ENCODE data around the gene IGFBP5. TPM values are rescaled to one million over a fixed set of nuclear protein-coding genes. Genes with fewer than 3 reads are reported as not detected.

Gene IGFBP5
- total and polyA plus RNA-seq, 7 donors, result 13.6 to 773 (median 254) TPM

DNA sequence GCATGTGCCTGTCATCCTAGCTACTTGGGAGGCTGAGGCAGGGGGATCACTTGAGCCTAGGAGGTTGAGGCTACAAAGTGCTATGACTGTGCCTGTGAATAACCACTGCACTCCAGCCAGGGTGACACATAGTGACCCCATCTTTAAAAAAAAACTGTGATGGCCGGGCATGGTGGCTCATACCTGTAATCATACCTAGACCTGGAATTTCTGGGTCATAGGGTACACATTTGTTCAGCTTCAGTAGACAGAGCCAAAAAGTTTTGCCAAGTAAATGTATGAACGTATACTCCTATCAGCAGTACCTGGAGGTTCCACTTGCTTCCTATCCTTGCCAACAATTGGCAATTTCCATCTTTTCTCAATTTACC lies 68.5 kb downstream of the IGFBP5 start:
- TF ChIP-seq CTCF (IDR thresholded peaks at IDR 0.05), result no peak
- TF ChIP-seq POLR2AphosphoS5 (IDR thresholded peaks at IDR 0.05), result no peak
- TF ChIP-seq EP300 (IDR thresholded peaks at IDR 0.05), result no peak
- no peak for TF ChIP-seq POLR2A (IDR thresholded peaks at IDR 0.05)
- intact Hi-C loops (cut with DNase I), result no loop called here

GRCh38 chr2:216626168-216626874 lies 69.0 kb downstream of the IGFBP5 start:
- TF ChIP-seq POLR2AphosphoS5 (IDR thresholded peaks at IDR 0.05), result no peak
- TF ChIP-seq POLR2A (IDR thresholded peaks at IDR 0.05), result no peak
- TF ChIP-seq CTCF (IDR thresholded peaks at IDR 0.05), result no peak
- TF ChIP-seq EP300 (IDR thresholded peaks at IDR 0.05), result no peak
- H3K4me1 ChIP-seq, result peaks cover 0 to 6% (median 3%) of the 10 kb centered on the region in 4 donors
- no peak overlapping the region for H3K4me3 ChIP-seq
- no peak overlapping the region for H3K27ac ChIP-seq
- H3K36me3 ChIP-seq, result no peaks in the 10 kb centered on the region
- intact Hi-C loops (cut with DNase I), result no loop called here
- 80 to 89% methylated on average over 7 of the region's 7 CpGs for WGBS, 2 donors
- no peaks in the 10 kb centered on the region for H3K27me3 ChIP-seq
- H3K9me3 ChIP-seq, result no peaks in the 10 kb centered on the region
- DNase-seq, result no peak

More for the DNA sequence above, 68.5 kb downstream of the IGFBP5 start:
- 65 to 89% methylated on average over 2 of the region's 2 CpGs for WGBS, 2 donors
- H3K27ac ChIP-seq, result no peak overlapping the region
- DNase-seq, result no peak
- H3K4me1 ChIP-seq, result peaks cover 0 to under 1% (median 0%) of the 10 kb centered on the region in 4 donors
- H3K27me3 ChIP-seq, result no peaks in the 10 kb centered on the region
- no peak overlapping the region for H3K4me3 ChIP-seq
- no peaks in the 10 kb centered on the region for H3K9me3 ChIP-seq
- H3K36me3 ChIP-seq, result no peaks in the 10 kb centered on the region

- Histone ChIP-seq H3K27ac (no peak overlapping the region), H3K4me3 (no peak overlapping the region), H3K27me3 (no peaks in the 10 kb centered on the region), H3K36me3 (no peaks in the 10 kb centered on the region), H3K4me1 (peaks cover 0 to 27% (median 14%) of the 10 kb centered on the region in 4 donors), H3K9me3 (no peaks in the 10 kb centered on the region)
- no peak for DNase-seq
- TF ChIP-seq POLR2AphosphoS5 (IDR thresholded peaks at IDR 0.05) (no peak), POLR2A (IDR thresholded peaks at IDR 0.05) (no peak), CTCF (IDR thresholded peaks at IDR 0.05) (no peak), EP300 (IDR thresholded peaks at IDR 0.05) (no peak)
- 91 to 92% methylated on average over 2 of the region's 2 CpGs for WGBS, 2 donors
- intact Hi-C loops (cut with DNase I), result no loop called here
Observed at GRCh38 chr2:216624251-216624650, 71.1 kb downstream of the IGFBP5 start.

- Histone ChIP-seq H3K9me3 (no peaks in the 10 kb centered on the region), H3K27ac (no peak overlapping the region), H3K4me3 (no peak overlapping the region), H3K4me1 (peaks cover 0 to 27% (median 14%) of the 10 kb centered on the region in 4 donors), H3K27me3 (no peaks in the 10 kb centered on the region), H3K36me3 (no peaks in the 10 kb centered on the region)
- WGBS, 2 donors, result 60 to 91% methylated on average over 4 of the region's 4 CpGs
- DNase-seq, result no peak
- intact Hi-C loops (cut with DNase I), result no loop called here
- TF ChIP-seq POLR2A (IDR thresholded peaks at IDR 0.05) (no peak), EP300 (IDR thresholded peaks at IDR 0.05) (no peak), POLR2AphosphoS5 (IDR thresholded peaks at IDR 0.05) (no peak)
Observed at GRCh38 chr2:216622526-216622925, 72.8 kb downstream of the IGFBP5 start.

Other genes with a start within 250 kb of the IGFBP5 start
- gene RPL37A, start 196.7 kb downstream of the IGFBP5 start, total RNA-seq, result 1,000 to 10,000 TPM in 3 of 4 donors, 100 to 1,000 TPM in 1; 991 to 2,007 (median 1,382) TPM
- 1,000 to 10,000 TPM; 3,342 to 6,789 (median 3,480) TPM for gene RPL37A, start 196.7 kb downstream of the IGFBP5 start, polyA plus RNA-seq
- 10 to 100 TPM in 3 of 4 donors, 1 to 10 TPM in 1; 6.3 to 45.7 (median 21.9) TPM for gene IGFBP2, start 62.1 kb downstream of the IGFBP5 start, total RNA-seq
- gene IGFBP2, start 62.1 kb downstream of the IGFBP5 start, polyA plus RNA-seq, result 10 to 100 TPM; 30.8 to 33.5 (median 33.0) TPM
- not detected for gene TNP1, start 164.5 kb upstream of the IGFBP5 start, total RNA-seq
- gene TNP1, start 164.5 kb upstream of the IGFBP5 start, polyA plus RNA-seq, result not detected

Measured in sigmoid colon (tissue), 7 donors.